Rectal smooth muscle tissue (tissue), 1 donor: Measurements from ENCODE around the gene TAP1.

Source experiments
- H3K27ac ChIP-seq: one replicate; pipeline ENCODE4 v1.7.0; 2013; ENCODE audit warnings: low read depth, low read length, inconsistent platforms
- H3K27me3 ChIP-seq: one replicate; pipeline ENCODE4 v1.7.0; 2013; ENCODE audit warnings: low read length; ENCODE audit not compliant: control insufficient read depth, insufficient read depth
- H3K36me3 ChIP-seq: one replicate; pipeline ENCODE4 v1.7.0; 2013; ENCODE audit warnings: low read length; ENCODE audit not compliant: control insufficient read depth, insufficient read depth
- H3K4me1 ChIP-seq: one replicate; pipeline ENCODE4 v1.7.0; 2013; ENCODE audit warnings: low read length; ENCODE audit not compliant: control insufficient read depth, insufficient read depth
- H3K4me3 ChIP-seq: one replicate; pipeline ENCODE4 v1.7.0; 2013; ENCODE audit warnings: low read length
- H3K9ac ChIP-seq: one replicate; pipeline ENCODE4 v1.7.0; 2013; ENCODE audit warnings: low read length

The TAP1 gene

DNA sequence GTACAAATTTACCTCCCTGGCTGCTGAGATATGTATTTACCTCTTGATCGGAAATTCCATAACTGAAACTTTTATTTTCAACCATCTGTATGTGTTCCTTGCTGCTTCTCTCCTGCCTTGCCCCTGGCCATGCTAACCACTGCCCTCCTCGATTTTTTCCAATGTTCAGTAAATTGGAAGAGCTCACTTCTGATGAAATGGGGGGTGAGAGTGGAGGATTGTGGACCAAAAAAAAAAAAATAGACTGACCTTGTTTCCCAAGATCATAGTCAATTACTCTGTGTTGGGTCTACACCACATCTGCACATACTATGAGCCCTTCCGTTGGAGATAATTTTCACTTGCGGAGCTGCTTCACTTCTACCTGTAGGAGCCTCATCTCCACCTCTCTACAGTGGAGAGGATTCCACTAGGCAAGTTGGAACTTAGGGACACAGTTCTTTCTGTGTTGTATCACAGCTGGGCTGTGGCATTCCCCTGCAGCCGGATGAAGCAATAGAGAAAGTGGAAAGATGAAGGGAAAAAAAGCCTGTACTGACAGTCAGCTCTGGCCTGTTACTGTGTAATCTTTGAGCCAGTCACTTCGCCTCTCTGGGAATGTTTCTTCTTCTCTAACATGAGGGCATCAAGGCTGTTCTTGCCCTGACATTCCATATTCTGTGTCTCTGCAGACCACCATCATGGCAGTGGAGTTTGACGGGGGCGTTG is 2.1 kb upstream of the TAP1 start:
- Histone ChIP-seq H3K27ac (no peak overlapping the region), H3K27me3 (no peaks in the 10 kb centered on the region), H3K4me1 (peaks cover 13% of the 10 kb centered on the region), H3K36me3 (peaks cover 15% of the 10 kb centered on the region), H3K9ac (no peak overlapping the region), H3K4me3 (no peak overlapping the region)

DNA sequence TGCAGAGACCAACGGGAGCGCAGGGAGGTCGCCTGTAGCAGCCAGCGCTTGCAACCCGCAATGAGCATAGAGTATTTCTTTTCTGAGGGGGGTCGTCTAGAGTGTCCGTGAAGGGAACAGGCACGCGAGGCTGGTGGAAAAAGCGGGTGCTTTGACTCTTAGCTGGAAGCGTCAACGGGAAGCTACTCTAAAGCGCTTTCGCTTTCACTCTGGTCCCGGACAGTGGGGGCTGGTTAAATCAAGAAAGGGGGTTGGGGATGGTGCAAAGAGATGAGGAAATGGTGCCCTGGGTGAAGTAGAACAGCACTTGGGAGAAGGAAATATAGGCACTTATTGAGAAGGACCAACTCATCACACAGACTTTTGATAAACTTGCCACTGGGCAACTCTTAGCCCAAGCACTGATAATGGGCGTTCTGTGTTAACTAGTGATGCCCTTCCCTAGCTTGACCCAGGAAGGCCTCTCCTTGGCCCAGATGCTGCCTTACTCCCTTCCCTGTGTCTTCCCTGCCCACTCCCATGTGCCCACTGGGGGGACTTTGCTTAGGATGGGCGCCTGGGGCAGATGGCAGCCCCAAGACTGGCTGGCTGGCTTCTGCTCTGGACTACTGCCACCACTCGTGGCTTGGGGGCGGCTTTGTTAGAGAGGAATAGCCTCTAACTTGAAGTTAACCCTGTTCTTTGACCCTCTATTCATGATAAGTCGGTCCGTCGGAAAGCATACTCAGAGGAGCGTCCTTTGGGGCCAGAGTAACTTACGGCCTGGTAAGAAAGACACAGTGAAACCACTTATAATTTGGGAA is 1.1 kb upstream of the TAP1 start:
- H3K9ac ChIP-seq = peak overlapping the region; percentile 91
- peak overlapping the region; percentile 93 for H3K27ac ChIP-seq
- peaks cover 23% of the 10 kb centered on the region for H3K36me3 ChIP-seq
- H3K4me3 ChIP-seq = peak overlapping the region; percentile 97
- H3K4me1 ChIP-seq = peaks cover 13% of the 10 kb centered on the region
- no peaks in the 10 kb centered on the region for H3K27me3 ChIP-seq

DNA sequence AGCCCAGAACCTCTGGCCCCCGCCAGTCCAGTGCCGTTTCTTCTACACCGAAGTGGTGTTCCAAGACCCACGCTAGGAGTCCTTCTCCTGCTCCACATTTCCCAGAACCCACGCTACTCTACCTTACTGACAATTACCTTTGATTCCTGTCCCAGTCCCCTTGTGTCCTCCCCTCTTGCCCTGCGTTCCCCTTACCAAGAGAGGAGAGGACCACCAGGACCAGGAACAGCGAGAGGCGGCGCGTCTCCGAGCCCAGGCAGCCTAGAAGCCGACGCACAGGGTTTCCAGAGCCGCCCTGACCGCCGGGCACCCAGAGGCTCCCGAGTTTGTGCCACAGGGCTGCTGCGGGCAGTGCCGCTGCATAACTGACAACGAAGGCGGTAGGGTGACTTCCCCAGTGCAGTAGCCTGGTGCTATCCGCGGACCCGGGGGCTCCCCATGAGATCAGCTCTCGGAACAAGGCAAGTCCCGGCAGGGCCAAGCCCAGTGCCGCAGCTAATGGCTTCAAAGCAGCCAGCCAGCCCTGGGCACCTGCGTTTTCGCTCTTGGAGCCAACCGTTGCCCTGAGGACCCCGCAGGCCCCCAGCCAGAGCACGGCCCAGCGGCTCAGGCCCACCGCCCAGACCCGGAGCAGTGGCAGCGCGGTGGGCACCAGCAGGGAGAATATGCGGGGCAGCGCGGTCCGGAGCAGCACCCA is 512 bp downstream of the TAP1 start:
- Histone ChIP-seq H3K36me3 (peaks cover 29% of the 10 kb centered on the region), H3K27me3 (no peaks in the 10 kb centered on the region), H3K27ac (peak overlapping the region; percentile 93), H3K4me3 (peak overlapping the region; percentile 97), H3K4me1 (peaks cover 13% of the 10 kb centered on the region), H3K9ac (peak overlapping the region; percentile 95)

GRCh38 chr6:32852018-32852843 is 1.3 kb downstream of the TAP1 start:
- no peaks in the 10 kb centered on the region for H3K27me3 ChIP-seq
- H3K27ac ChIP-seq = peak overlapping the region; percentile 93
- H3K4me1 ChIP-seq = peaks cover 13% of the 10 kb centered on the region
- H3K4me3 ChIP-seq = peak overlapping the region; percentile 97
- peaks cover 30% of the 10 kb centered on the region for H3K36me3 ChIP-seq
- peak overlapping the region; percentile 95 for H3K9ac ChIP-seq

GRCh38 chr6:32851025-32851424 is 2.5 kb downstream of the TAP1 start:
- Histone ChIP-seq H3K4me3 (no peak overlapping the region), H3K36me3 (peaks cover 34% of the 10 kb centered on the region)

GRCh38 chr6:32849126-32849525 is 4.4 kb downstream of the TAP1 start:
- Histone ChIP-seq H3K4me1 (peaks cover 8% of the 10 kb centered on the region), H3K27me3 (no peaks in the 10 kb centered on the region), H3K36me3 (peaks cover 40% of the 10 kb centered on the region), H3K4me3 (no peak overlapping the region), H3K27ac (no peak overlapping the region), H3K9ac (no peak overlapping the region)

More at GRCh38 chr6:32851025-32851424, 2.5 kb downstream of the TAP1 start:
- no peaks in the 10 kb centered on the region for H3K27me3 ChIP-seq
- no peak overlapping the region for H3K9ac ChIP-seq
- peak overlapping the region; percentile 93 for H3K27ac ChIP-seq
- H3K4me1 ChIP-seq = peaks cover 13% of the 10 kb centered on the region

DNA sequence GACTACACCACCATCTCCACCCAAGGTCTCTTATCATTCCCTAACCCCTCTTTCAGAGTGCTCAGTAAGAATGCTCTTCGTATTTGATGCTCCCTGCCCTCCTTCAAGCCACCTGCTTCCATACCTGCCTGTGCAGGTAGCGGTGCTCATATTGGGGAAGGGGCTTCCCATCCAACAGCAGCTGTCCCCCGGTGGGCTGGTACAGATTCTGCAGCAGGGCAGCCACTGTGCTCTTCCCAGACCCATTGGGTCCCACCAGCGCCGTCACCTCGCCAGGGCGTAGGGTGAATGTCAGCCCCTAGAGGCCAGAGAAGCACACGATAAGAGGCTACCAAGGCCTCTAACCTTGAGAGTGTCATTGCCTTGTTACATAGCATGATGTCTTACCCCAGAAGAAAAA is 5.7 kb downstream of the TAP1 start:
- H3K27ac ChIP-seq = no peak overlapping the region
- peaks cover 8% of the 10 kb centered on the region for H3K4me1 ChIP-seq
- peaks cover 40% of the 10 kb centered on the region for H3K36me3 ChIP-seq
- no peaks in the 10 kb centered on the region for H3K27me3 ChIP-seq
- no peak overlapping the region for H3K9ac ChIP-seq
- H3K4me3 ChIP-seq = no peak overlapping the region

DNA sequence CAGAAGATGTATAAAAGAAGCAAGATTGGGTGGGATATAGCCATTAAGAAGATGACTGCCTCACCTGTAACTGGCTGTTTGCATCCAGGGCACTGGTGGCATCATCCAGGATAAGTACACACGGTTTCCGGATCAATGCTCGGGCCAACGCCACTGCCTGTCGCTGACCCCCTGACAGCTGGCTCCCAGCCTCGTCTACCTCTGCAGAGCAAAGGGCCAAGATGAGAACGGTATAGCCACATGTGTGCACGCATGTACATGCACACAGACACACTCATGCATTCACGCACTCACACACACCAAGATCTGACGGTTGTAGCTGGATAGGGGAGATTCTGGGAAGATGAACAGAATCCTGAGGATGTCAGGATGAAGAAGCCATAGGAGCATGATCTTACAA is 6.5 kb downstream of the TAP1 start:
- Histone ChIP-seq H3K4me3 (no peak overlapping the region), H3K4me1 (peaks cover 6% of the 10 kb centered on the region), H3K9ac (no peak overlapping the region), H3K36me3 (peaks cover 43% of the 10 kb centered on the region), H3K27me3 (no peaks in the 10 kb centered on the region), H3K27ac (no peak overlapping the region)

GRCh38 chr6:32845384-32845884 is 8.1 kb downstream of the TAP1 start:
- Histone ChIP-seq H3K4me1 (peaks cover 3% of the 10 kb centered on the region), H3K9ac (no peak overlapping the region), H3K27ac (no peak overlapping the region), H3K4me3 (peak overlapping the region; percentile 86), H3K36me3 (peaks cover 46% of the 10 kb centered on the region), H3K27me3 (no peaks in the 10 kb centered on the region)

DNA sequence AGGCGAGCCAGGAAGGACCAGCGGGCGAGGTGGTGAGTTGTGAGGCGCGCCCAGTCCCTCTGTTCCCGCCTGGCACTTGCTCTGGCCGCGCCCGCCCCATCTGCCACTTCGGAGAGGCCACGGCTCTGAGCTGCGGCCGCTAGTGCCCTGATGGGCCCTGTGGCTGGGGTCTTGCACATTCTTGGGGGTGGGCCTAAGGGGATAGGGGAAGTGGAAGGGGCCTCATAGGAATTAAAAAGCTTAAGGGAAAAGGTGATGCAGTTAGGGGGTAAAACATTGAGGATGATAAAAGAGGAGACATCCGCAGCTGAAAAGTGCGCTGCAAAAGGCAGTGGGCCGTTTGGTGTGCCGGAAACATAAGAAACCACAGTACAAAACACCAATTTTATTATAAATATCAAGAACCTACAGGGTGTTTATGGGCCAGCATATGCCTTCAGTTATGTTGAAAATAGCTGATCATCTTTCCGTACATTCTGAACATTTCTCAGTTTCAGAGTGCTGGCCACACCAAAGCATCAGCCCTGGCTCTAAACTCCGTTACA is 8.6 kb downstream of the TAP1 start:
- Histone ChIP-seq H3K27ac (peak overlapping the region; percentile 89), H3K27me3 (no peaks in the 10 kb centered on the region), H3K4me3 (peak overlapping the region; percentile 86), H3K4me1 (peaks cover 3% of the 10 kb centered on the region), H3K36me3 (peaks cover 41% of the 10 kb centered on the region), H3K9ac (no peak overlapping the region)

GRCh38 chr6:32843979-32844838 is 9.3 kb downstream of the TAP1 start, which contains the start of gene PSMB8:
Gene PSMB8 (minus strand): TSS chr6:32844047. CDS start chr6:32843996, 51 bp downstream.
- Histone ChIP-seq H3K27ac (peak within 1 kb of the TSS; percentile 89), H3K36me3 (peaks cover 38% of the 10 kb centered on the region), H3K27me3 (no peaks in the 10 kb centered on the region), H3K9ac (peak within 1 kb of the TSS; percentile 89), H3K4me1 (peaks cover 3% of the 10 kb centered on the region), H3K4me3 (peak within 1 kb of the TSS; percentile 86)
